GM12873 (cell line): ENCODE data around the gene CST3.

Experiments used
- TF ChIP-seq, protein P1 (sequence below): IDR thresholded peaks from 2 replicates; pipeline ENCODE4 v1.5.1; 2012; ENCODE audit warnings: low read depth, mild to moderate bottlenecking, moderate library complexity, low read length, control low read depth; ENCODE audit not compliant: insufficient read depth; ENCODE audit errors: missing control alignments

Gene CST3

DNA sequence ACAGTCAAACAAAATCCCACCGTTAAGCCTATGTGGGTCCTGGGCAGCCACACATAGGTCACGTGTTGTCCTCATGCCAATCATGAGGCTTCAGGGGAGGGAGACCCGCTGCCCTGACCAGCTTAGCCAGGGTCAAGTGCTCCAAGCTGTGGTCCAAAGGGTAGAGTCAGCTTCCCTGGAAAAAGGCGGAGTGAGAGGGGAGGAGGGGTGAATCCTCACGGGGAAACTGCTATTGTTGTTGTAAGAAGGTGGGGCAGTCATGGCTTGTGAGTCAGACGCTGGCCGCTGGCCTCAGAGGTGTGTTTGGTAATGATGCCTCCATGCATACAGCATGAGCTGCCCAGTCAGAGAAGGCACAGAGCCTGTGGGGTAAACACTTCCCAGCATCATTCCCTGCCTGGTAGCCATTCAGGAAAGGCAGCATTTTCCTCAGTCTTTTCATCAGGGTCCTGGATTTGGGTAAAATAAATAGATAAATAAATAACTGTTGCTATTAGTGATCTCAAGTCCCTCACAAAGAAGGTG lies 8.7 kb downstream of the CST3 start:
- TF ChIP-seq, protein P1, sequence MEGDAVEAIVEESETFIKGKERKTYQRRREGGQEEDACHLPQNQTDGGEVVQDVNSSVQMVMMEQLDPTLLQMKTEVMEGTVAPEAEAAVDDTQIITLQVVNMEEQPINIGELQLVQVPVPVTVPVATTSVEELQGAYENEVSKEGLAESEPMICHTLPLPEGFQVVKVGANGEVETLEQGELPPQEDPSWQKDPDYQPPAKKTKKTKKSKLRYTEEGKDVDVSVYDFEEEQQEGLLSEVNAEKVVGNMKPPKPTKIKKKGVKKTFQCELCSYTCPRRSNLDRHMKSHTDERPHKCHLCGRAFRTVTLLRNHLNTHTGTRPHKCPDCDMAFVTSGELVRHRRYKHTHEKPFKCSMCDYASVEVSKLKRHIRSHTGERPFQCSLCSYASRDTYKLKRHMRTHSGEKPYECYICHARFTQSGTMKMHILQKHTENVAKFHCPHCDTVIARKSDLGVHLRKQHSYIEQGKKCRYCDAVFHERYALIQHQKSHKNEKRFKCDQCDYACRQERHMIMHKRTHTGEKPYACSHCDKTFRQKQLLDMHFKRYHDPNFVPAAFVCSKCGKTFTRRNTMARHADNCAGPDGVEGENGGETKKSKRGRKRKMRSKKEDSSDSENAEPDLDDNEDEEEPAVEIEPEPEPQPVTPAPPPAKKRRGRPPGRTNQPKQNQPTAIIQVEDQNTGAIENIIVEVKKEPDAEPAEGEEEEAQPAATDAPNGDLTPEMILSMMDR = no peak

DNA sequence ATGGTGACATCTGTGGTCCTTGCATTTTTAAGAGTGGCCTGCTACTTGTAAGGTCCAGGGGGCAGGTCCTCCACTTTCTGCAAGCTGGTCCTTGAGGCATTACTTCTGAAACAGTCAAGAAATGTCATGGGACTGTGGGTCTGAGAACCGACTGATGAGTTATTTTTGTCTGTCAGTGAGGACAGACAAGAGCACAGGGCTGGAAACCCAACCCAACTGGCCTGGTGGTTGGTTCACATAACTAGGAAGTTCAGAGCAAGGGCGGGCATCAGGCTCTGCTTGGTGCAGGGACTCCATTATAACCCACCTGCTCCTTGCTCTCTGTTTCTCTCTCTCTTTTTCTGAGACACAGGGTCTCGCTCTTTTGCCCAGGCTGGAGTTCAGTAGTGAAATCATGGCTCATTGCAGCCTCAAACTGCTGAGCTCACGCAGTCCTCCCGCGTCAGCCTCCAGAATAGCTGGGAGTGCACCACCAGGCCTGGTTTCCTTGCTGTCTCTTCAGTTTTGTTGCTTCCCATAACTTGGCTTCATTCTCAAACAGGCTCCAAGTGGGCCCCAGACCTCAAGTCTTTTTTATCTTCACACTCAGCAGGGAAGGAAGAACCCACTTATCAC lies 9.2 kb downstream of the CST3 start:
- TF ChIP-seq, protein P1 = no peak

DNA sequence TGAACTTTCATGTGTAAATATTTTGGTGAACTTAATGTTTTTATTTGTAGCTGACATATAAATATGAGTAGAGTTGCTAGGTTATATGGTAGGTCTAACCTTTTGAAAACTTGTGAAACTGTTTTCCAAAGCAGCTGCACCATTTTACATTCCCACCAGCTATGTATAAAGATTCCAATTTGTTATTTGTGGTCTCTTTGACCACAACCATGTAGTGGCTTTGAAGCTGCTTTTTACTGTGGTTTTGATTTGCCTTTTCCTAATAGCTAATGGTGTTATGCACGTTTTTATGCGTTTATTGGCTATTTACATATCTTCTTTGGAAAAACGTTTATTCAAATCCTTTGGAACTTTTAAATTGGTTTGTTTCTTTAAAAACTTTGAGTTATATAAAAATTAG lies 10.3 kb downstream of the CST3 start:
- TF ChIP-seq, protein P1 = no peak

DNA sequence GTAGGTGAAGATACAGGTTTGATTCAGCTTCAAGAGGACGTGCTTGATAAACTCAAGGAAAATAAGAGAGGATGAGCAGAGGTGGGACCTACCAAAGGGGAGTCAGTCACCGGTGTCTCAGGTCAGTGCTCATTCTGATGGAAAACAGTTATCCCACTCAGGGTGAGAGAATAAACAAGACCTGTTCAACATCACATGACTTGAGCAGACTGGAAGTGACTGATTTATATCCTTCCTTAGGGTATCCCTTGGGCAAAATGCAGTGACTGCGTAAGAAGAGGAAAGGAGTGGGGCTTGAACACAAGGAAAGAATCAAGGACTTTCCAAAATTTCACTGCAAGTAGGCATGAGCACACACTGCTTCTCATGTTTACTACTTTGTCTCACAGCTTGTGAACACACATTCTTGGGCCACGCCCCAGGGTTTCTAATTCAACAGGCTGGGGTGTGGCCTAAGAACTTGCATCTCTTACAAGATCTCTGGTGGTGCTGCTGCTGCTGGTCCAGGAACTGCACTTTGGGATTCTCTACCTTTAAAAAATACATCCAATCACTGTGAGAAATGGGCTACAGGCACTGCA lies 11.6 kb downstream of the CST3 start:
- TF ChIP-seq, protein P1 = no peak

DNA sequence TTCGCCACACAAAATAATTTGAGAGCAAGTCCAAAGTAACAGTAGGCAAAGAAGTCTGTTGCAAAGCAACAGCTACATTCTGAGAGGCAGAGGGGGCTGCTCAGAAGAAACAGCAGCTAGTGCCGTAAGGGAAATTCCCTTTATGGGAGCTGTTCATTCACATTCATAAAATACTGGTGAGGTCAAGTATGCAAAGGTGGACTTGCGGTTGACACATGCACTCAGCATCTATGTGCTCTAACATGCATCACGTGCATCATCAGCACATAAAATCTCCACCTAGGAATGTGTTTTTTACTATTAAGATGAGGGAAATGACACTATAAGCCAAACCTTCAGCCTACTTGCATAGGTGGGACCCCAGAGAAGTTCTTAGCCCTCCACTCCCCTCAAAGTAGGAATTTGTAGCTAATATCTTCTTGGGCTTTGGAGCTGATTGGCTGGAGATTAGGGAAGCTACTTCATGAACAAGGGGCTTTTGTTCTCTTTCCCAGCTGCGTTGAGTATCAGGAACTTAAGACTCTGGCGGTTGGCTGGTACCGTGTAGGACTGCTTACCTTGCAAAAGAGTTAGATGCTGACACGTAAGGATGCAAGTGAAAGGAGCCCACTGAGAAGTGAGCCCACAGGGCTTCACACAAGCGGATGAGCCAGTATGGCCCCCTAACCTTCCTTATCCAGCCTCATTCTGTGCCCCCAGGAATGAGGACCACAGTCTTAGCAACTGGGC lies 12.4 kb downstream of the CST3 start:
- TF ChIP-seq, protein P1 = no peak

DNA sequence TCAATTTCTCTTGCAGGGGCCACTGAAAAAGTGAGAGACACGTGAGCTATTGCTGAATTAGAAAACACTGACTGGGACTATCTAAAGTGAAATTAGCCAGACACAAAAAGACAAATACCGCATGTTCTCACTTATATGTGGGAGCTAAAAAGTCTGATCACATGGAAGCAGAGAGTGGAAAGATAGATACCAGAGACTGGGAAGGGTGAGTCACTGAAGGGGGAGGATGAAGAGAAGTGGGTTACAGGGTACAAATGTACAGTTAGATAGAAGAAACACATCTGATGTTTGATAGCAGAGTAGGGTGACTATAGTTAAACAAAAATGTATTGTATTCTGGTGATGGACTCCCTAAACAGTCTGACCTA lies 13.4 kb downstream of the CST3 start:
- TF ChIP-seq, protein P1 = no peak

DNA sequence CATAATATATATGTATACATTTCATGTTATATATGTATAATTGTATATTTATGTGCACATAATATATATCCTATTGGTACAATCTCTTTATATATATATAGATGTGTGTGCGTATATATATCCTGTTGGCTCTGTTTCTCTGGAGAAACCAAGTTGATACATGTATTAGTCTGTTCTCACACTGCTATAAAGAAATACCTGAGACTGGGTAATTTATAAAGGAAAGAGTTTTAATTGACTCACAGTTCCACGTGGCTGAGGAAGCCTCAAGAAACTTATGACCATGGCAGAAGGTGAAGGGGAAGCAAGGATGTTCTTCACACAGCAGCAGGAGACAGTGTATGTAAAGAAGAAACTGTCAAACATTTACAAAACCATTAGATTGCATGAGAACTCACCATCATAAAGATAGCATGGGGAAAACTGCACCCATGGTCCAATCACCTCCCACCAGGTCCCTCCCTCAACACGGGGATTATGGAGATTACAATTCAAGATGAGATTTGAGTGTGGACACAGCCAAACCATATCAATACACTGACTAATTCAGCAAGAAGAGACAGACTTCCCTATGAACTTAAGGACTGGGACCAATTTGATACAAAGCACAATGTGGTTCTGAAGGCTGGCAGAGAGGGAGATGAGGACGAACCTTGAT lies 14.0 kb downstream of the CST3 start:
- TF ChIP-seq, protein P1 = no peak
